ENCODE results near the gene ACBD4.

The ACBD4 gene

GRCh38 chr17:45138911-45139532 lies 3.5 kb downstream of the ACBD4 start:
- DNase-seq, result no peak

GRCh38 chr17:45139533-45139920 lies 4.0 kb downstream of the ACBD4 start:
- DNase-seq, result no peak

GRCh38 chr17:45143094-45143670 lies 7.7 kb downstream of the ACBD4 start:
- DNase-seq, result no peak

- DNase-seq, result no peak
These were observed 8.3 kb downstream of the ACBD4 start for GRCh38 chr17:45143767-45144198.

GRCh38 chr17:45144199-45145034 lies 8.9 kb downstream of the ACBD4 start:
- DNase-seq, result no peak

GRCh38 chr17:45145035-45145389 lies 9.5 kb downstream of the ACBD4 start:
- no peak for DNase-seq

- no peak for DNase-seq
These were observed 10.7 kb downstream of the ACBD4 start for GRCh38 chr17:45146166-45146565.

- DNase-seq, result no peak
These were observed 11.1 kb downstream of the ACBD4 start for GRCh38 chr17:45146592-45146889.

GRCh38 chr17:45146890-45147580 lies 11.5 kb downstream of the ACBD4 start:
- DNase-seq, result peak; percentile 89

- DNase-seq, result peak; percentile 89
These were observed 12.2 kb downstream of the ACBD4 start for GRCh38 chr17:45147581-45148182.

GRCh38 chr17:45148183-45149036 lies 12.9 kb downstream of the ACBD4 start, which contains the start of gene HEXIM1:
Gene HEXIM1, plus strand, starts transcription at chr17:45148475. Its CDS starts 716 bp downstream, at chr17:45149191.
- peak; percentile 100 for DNase-seq

- DNase-seq, result peak; percentile 38
These were observed 13.7 kb downstream of the ACBD4 start for GRCh38 chr17:45149037-45149668.

GRCh38 chr17:45149669-45150664 lies 14.5 kb downstream of the ACBD4 start:
- no peak for DNase-seq

GRCh38 chr17:45150911-45151809 lies 15.7 kb downstream of the ACBD4 start:
- DNase-seq, result no peak

GRCh38 chr17:45155029-45155428 lies 19.5 kb downstream of the ACBD4 start:
- no peak for DNase-seq

- DNase-seq, result no peak
These were observed 20.0 kb downstream of the ACBD4 start for GRCh38 chr17:45155483-45155882.

GRCh38 chr17:45156242-45156641 lies 20.8 kb downstream of the ACBD4 start:
- DNase-seq, result no peak

- DNase-seq, result no peak
These were observed 25.2 kb downstream of the ACBD4 start for GRCh38 chr17:45160447-45161287.

Data from NCI-H1694 (cell line).